Astrocyte (in vitro differentiated cells and primary cell): ENCODE data around the gene EPN2.

ENCODE experiments used
- CTCF ChIP-seq: IDR thresholded peaks from 2 replicates; pipeline ENCODE4 v1.5.1; 2011; ENCODE audit warnings: low read depth, mild to moderate bottlenecking, inconsistent platforms, low read length, moderate library complexity; ENCODE audit not compliant: insufficient read depth
- EZH2 ChIP-seq: IDR thresholded peaks from 2 replicates; pipeline ENCODE4 v1.6.1; 2012; ENCODE audit warnings: mild to moderate bottlenecking, low read length, inconsistent platforms; ENCODE audit not compliant: insufficient read depth

GRCh38 chr17:19269641-19270040 lies 32.5 kb downstream of the EPN2 start:
- no peak for TF ChIP-seq CTCF
- no peak for TF ChIP-seq EZH2
